Measurements from ENCODE around the gene OR6M1. TPM values are rescaled to one million over a fixed set of nuclear protein-coding genes. Genes with fewer than 3 reads are reported as not detected.

OR6M1 gene
- total and polyA plus RNA-seq, 4 donors, result not detected

- H3K36me3 ChIP-seq (ENCODE audit: control insufficient read depth in 4 of 4, insufficient read depth in 3 of 4, low read depth in 1 of 4, low read length in 3 of 4), result no peaks in the 10 kb centered on the region
- TF ChIP-seq NR2F2 (IDR thresholded peaks at IDR 0.05) (no peak), CTCF (IDR thresholded peaks at IDR 0.05; ENCODE audit: low read depth, low read length, missing input control) (no peak), YY1 (IDR thresholded peaks at IDR 0.05) (no peak), RXRA (IDR thresholded peaks at IDR 0.05) (no peak), JUND (IDR thresholded peaks at IDR 0.05) (no peak), HNF4G (IDR thresholded peaks at IDR 0.05) (no peak), TAF1 (conservative IDR thresholded peaks at IDR 0.05) (no peak)
- no peaks in the 10 kb centered on the region for H3K27me3 ChIP-seq (ENCODE audit: control insufficient read depth in 4 of 4, insufficient read depth in 4 of 4, low read length in 3 of 4)
- no peak overlapping the region for H3K9ac ChIP-seq (ENCODE audit: low read depth in 1 of 2, low read length in 2 of 2)
- no peak for DNase-seq (ENCODE audit: low spot score)
- no peak overlapping the region for H3K4me3 ChIP-seq (ENCODE audit: low read depth in 1 of 3, low read length in 3 of 3)
- no peak overlapping the region for H3K27ac ChIP-seq (ENCODE audit: low read depth in 1 of 2, low read length in 2 of 2)
- WGBS, result 94% methylated on average over 3 of the region's 3 CpGs
- no peaks in the 10 kb centered on the region for H3K9me3 ChIP-seq (ENCODE audit: control insufficient read depth in 4 of 4, low read length in 3 of 4)
- H3K4me1 ChIP-seq (ENCODE audit: control insufficient read depth in 4 of 4, insufficient read depth in 4 of 4, low read length in 3 of 4), result peaks cover 2 to 8% (median 4%) of the 10 kb centered on the region in 4 donors
These were observed 6.1 kb downstream of the OR6M1 start for GRCh38 chr11:123800036-123800435.

- H3K9me3 ChIP-seq (ENCODE audit: control insufficient read depth in 4 of 4, low read length in 3 of 4), result no peaks in the 10 kb centered on the region
- WGBS, result 81% methylated on average over 4 of the region's 4 CpGs
- no peaks in the 10 kb centered on the region for H3K27me3 ChIP-seq (ENCODE audit: control insufficient read depth in 4 of 4, insufficient read depth in 4 of 4, low read length in 3 of 4)
These were observed 6.7 kb downstream of the OR6M1 start for GRCh38 chr11:123799438-123799837.

More at GRCh38 chr11:123799438-123799837, 6.7 kb downstream of the OR6M1 start:
- Histone ChIP-seq H3K36me3 (ENCODE audit: control insufficient read depth in 4 of 4, insufficient read depth in 3 of 4, low read depth in 1 of 4, low read length in 3 of 4) (no peaks in the 10 kb centered on the region), H3K4me1 (ENCODE audit: control insufficient read depth in 4 of 4, insufficient read depth in 4 of 4, low read length in 3 of 4) (peaks cover 2 to 8% (median 4%) of the 10 kb centered on the region in 4 donors), H3K9ac (ENCODE audit: low read depth in 1 of 2, low read length in 2 of 2) (no peak overlapping the region), H3K4me3 (ENCODE audit: low read depth in 1 of 3, low read length in 3 of 3) (no peak overlapping the region), H3K27ac (ENCODE audit: low read depth in 1 of 2, low read length in 2 of 2) (no peak overlapping the region)
- no peak for TF ChIP-seq ATF3 (IDR thresholded peaks at IDR 0.05)
- no peak for TF ChIP-seq RXRA (IDR thresholded peaks at IDR 0.05)
- no peak for TF ChIP-seq NR2F2 (IDR thresholded peaks at IDR 0.05)
- no peak for TF ChIP-seq JUND (IDR thresholded peaks at IDR 0.05)
- no peak for TF ChIP-seq HNF4A (conservative IDR thresholded peaks at IDR 0.05)
- TF ChIP-seq RAD21 (IDR thresholded peaks at IDR 0.05), result no peak
- TF ChIP-seq, protein P1, sequence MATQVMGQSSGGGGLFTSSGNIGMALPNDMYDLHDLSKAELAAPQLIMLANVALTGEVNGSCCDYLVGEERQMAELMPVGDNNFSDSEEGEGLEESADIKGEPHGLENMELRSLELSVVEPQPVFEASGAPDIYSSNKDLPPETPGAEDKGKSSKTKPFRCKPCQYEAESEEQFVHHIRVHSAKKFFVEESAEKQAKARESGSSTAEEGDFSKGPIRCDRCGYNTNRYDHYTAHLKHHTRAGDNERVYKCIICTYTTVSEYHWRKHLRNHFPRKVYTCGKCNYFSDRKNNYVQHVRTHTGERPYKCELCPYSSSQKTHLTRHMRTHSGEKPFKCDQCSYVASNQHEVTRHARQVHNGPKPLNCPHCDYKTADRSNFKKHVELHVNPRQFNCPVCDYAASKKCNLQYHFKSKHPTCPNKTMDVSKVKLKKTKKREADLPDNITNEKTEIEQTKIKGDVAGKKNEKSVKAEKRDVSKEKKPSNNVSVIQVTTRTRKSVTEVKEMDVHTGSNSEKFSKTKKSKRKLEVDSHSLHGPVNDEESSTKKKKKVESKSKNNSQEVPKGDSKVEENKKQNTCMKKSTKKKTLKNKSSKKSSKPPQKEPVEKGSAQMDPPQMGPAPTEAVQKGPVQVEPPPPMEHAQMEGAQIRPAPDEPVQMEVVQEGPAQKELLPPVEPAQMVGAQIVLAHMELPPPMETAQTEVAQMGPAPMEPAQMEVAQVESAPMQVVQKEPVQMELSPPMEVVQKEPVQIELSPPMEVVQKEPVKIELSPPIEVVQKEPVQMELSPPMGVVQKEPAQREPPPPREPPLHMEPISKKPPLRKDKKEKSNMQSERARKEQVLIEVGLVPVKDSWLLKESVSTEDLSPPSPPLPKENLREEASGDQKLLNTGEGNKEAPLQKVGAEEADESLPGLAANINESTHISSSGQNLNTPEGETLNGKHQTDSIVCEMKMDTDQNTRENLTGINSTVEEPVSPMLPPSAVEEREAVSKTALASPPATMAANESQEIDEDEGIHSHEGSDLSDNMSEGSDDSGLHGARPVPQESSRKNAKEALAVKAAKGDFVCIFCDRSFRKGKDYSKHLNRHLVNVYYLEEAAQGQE (IDR thresholded peaks at IDR 0.05), result no peak
- no peak for TF ChIP-seq EGR1 (IDR thresholded peaks at IDR 0.05; ENCODE audit: low read depth in 2 of 2)
- TF ChIP-seq FOXA2 (IDR thresholded peaks at IDR 0.05), result no peak
- TF ChIP-seq TAF1 (conservative IDR thresholded peaks at IDR 0.05), result no peak
- TF ChIP-seq, protein P2, sequence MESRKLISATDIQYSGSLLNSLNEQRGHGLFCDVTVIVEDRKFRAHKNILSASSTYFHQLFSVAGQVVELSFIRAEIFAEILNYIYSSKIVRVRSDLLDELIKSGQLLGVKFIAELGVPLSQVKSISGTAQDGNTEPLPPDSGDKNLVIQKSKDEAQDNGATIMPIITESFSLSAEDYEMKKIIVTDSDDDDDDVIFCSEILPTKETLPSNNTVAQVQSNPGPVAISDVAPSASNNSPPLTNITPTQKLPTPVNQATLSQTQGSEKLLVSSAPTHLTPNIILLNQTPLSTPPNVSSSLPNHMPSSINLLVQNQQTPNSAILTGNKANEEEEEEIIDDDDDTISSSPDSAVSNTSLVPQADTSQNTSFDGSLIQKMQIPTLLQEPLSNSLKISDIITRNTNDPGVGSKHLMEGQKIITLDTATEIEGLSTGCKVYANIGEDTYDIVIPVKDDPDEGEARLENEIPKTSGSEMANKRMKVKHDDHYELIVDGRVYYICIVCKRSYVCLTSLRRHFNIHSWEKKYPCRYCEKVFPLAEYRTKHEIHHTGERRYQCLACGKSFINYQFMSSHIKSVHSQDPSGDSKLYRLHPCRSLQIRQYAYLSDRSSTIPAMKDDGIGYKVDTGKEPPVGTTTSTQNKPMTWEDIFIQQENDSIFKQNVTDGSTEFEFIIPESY (IDR thresholded peaks at IDR 0.05), result no peak
- TF ChIP-seq SP1 (IDR thresholded peaks at IDR 0.05), result no peak
- TF ChIP-seq, protein P3, sequence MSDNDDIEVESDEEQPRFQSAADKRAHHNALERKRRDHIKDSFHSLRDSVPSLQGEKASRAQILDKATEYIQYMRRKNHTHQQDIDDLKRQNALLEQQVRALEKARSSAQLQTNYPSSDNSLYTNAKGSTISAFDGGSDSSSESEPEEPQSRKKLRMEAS (IDR thresholded peaks at IDR 0.05), result no peak
- TF ChIP-seq GABPA (IDR thresholded peaks at IDR 0.05 in 1 of 2, conservative IDR thresholded peaks at IDR 0.05 in 1 of 2), result no peak
- TF ChIP-seq YY1 (IDR thresholded peaks at IDR 0.05), result no peak
- no peak for TF ChIP-seq CTCF (IDR thresholded peaks at IDR 0.05; ENCODE audit: low read depth, low read length, missing input control)
- TF ChIP-seq HNF4G (IDR thresholded peaks at IDR 0.05), result no peak
- TF ChIP-seq FOXA1 (IDR thresholded peaks at IDR 0.05), result no peak
- DNase-seq (ENCODE audit: low spot score), result no peak

All from liver (tissue), 9 donors.